Stomach (tissue), 9 donors: ENCODE data around the gene IL4I1. TPM values are rescaled to one million over a fixed set of nuclear protein-coding genes. Genes with fewer than 3 reads are reported as not detected.

ENCODE experiments used
- DNase-seq, 2 donors: peaks; one replicate each; pipeline versions ENCODE4 v3.0.0 to v3.0.0-alpha.2; 2013 to 2019
- H3K27ac ChIP-seq, 5 donors: fragments of 200-600 bp in 4 of 5; sonication (generic) in 4 of 5; one replicate each; pipeline ENCODE4 v1.5.1; 2013 to 2019; ENCODE audit warnings: mild to moderate bottlenecking in 1 of 5, moderate library complexity in 1 of 5
- H3K27me3 ChIP-seq, 3 donors: fragments of 200-600 bp; sonication (generic); one replicate each; pipeline ENCODE4 v1.5.1; 2017 to 2019; ENCODE audit warnings: mixed run types in 1 of 3
- H3K36me3 ChIP-seq, 4 donors: fragments of 200-600 bp; sonication (generic); 1 replicate in 3 of 4; 2 replicates in 1 of 4; pipeline ENCODE4 v1.5.1; 2016 to 2019
- H3K4me1 ChIP-seq, 4 donors: fragments of 200-600 bp; sonication (generic); one replicate each; pipeline ENCODE4 v1.5.1; 2016 to 2019
- H3K4me3 ChIP-seq, 4 donors: fragments of 200-600 bp; sonication (generic) in 3 of 4; one replicate each; pipeline ENCODE4 v1.5.1; 2016 to 2019; ENCODE audit warnings: mild to moderate bottlenecking in 1 of 4
- H3K9me3 ChIP-seq, 4 donors: fragments of 200-600 bp; sonication (generic); one replicate each; pipeline ENCODE4 v1.5.1; 2016 to 2019
- CTCF ChIP-seq, 7 experiments: fragments of 450-650 bp in 4 of 7; fragments of 200-600 bp in 3 of 7; sonication (generic) in 3 of 7; IDR thresholded peaks; one replicate each; pipeline ENCODE4 v1.5.1; 2016 to 2019; ENCODE audit warnings: antibody characterized with exemption in 7 of 7, control low read depth in 2 of 7, mild to moderate bottlenecking in 1 of 7
- EP300 ChIP-seq: sonication (generic); formaldehyde crosslinking; IDR thresholded peaks from one replicate; pipeline ENCODE4 v1.6.1; 2017; ENCODE audit warnings: antibody characterized with exemption
- POLR2A ChIP-seq, 4 donors: fragments of 450-650 bp; IDR thresholded peaks; one replicate each; pipeline ENCODE4 v1.6.1; 2016; ENCODE audit warnings: antibody characterized with exemption in 4 of 4, control low read depth in 2 of 4, mild to moderate bottlenecking in 1 of 4, moderate library complexity in 1 of 4
- POLR2AphosphoS5 ChIP-seq, 3 donors: sonication (generic); formaldehyde crosslinking; IDR thresholded peaks; one replicate each; pipeline ENCODE4 v1.6.1; 2016; ENCODE audit warnings: antibody characterized with exemption in 3 of 3
- WGBS, 5 donors: extraction: QIAGEN DNeasy Blood & Tissue Kit in 3 of 5; methylation state at CpG; one replicate each; pipeline versions ENCODE4 v1.1.5 to v1.1.7; 2013 to 2018; 5-methylcytosine and 5-hydroxymethylcytosine counted together
- intact Hi-C: fragments of 100-400 bp; cut with DNase I; formaldehyde crosslinking; loops from one replicate; pipeline ENCODE4 v1.15.1; 2023; ENCODE audit warnings: low total_unique reads
- polyA plus RNA-seq, 3 donors: library from polyadenylated mRNA; stranded (reverse); fragments of 200-250 nt; gene quantifications; one replicate each; pipeline ENCODE4 v1.2.3, GENCODE V29; 2013
- total RNA-seq, 5 donors: library from RNA; depleted of rRNA; stranded (reverse); fragments of >200 nt; gene quantifications; one replicate each; pipeline versions ENCODE4 v1.1.0 to v1.2.3, GENCODE V29; 2014 to 2016
- donor health status: healthy with polysubstance abuse.
- donor health status: Bipolar disorder and iron deficiency.
- donor health status: healthy.

Gene IL4I1
- total and polyA plus RNA-seq, 8 donors, result 0.45 to 1.1 (median 0.66) TPM; not detected in 2

GRCh38 chr19:49920624-49921363 lies 24.1 kb upstream of the IL4I1 start:
- no peak for TF ChIP-seq EP300
- TF ChIP-seq POLR2AphosphoS5 (IDR thresholded peaks at IDR 0.05), result no peak
- no peak for TF ChIP-seq CTCF (IDR thresholded peaks at IDR 0.05)
- no peak for TF ChIP-seq POLR2A (IDR thresholded peaks at IDR 0.05)
- no peak overlapping the region for H3K4me3 ChIP-seq
- 84 to 87% (median 85%) methylated on average over 24 of the region's 24 CpGs for WGBS, 5 donors
- H3K27ac ChIP-seq, result no peak overlapping the region
- H3K27me3 ChIP-seq, result no peaks in the 10 kb centered on the region
- H3K36me3 ChIP-seq, result peaks cover 19 to 100% (median 76%) of the 10 kb centered on the region in 4 donors
- intact Hi-C loops, result no loop called here
- no peaks in the 10 kb centered on the region for H3K9me3 ChIP-seq
- DNase-seq, result peak in 1 of 2 donors; percentile 60
- peaks cover 0 to 40% (median 13%) of the 10 kb centered on the region in 4 donors for H3K4me1 ChIP-seq

GRCh38 chr19:49918089-49918488 lies 21.4 kb upstream of the IL4I1 start:
- no peaks in the 10 kb centered on the region for H3K27me3 ChIP-seq
- H3K36me3 ChIP-seq, result peaks cover 3 to 100% (median 79%) of the 10 kb centered on the region in 4 donors
- peaks cover 0 to 13% (median 0%) of the 10 kb centered on the region in 4 donors for H3K4me1 ChIP-seq
- no peak overlapping the region for H3K4me3 ChIP-seq
- DNase-seq, result no peak
- no peaks in the 10 kb centered on the region for H3K9me3 ChIP-seq
- intact Hi-C loops, result no loop called here
- TF ChIP-seq CTCF (IDR thresholded peaks at IDR 0.05) (no peak), POLR2A (IDR thresholded peaks at IDR 0.05) (no peak), EP300 (no peak), POLR2AphosphoS5 (IDR thresholded peaks at IDR 0.05) (no peak)
- H3K27ac ChIP-seq, result no peak overlapping the region
- whole genome bisulfite sequencing, 5 donors, result 88 to 98% (median 94%) methylated on average over 8 of the region's 8 CpGs

DNA sequence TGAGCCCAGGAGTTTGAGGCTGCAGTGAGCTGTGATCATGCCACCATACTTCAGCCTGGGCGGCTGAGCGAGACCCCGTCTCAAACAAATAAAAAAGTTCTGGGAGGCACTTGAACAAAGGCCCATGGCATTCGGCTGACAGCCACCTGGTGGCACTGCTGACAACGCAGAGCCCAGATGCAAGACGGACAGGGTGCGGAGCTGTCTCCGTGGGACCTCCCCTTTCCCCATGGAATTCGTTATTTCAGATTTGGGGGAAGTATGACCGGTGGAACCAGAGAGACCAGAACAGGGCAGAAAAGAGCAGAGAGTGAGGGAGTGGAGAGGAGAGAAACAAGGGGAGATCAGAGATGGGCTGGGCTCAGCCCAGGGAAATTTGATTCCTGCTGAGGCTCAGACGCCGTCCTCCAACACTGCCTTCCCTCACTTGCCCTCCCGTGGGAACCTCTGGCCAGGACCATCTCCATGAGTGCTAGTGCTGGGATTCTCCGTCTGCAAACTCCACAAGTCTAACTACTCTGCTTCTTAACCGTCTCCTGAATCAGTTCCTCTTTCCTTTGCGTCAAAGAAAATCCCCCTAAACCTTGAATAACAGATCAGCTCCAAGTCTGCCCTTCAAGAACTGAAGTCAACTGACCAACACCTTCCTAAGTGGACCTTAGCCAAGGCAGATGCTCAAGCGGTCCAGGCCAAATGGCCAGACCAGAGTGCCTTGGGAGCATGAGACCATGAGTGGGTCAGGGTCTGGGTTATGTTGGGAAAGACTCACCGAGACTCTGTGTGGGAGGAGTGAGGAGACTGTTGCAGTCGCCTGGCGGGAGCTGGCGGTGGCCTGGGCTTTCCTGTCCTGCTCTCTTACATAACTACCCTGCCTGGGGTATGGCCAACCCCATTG lies 20.4 kb upstream of the IL4I1 start:
- no peak overlapping the region for H3K27ac ChIP-seq
- 81 to 87% (median 84%) methylated on average over 21 of the region's 21 CpGs for WGBS, 5 donors
- DNase-seq, result peak in 1 of 2 donors; percentile 47

DNA sequence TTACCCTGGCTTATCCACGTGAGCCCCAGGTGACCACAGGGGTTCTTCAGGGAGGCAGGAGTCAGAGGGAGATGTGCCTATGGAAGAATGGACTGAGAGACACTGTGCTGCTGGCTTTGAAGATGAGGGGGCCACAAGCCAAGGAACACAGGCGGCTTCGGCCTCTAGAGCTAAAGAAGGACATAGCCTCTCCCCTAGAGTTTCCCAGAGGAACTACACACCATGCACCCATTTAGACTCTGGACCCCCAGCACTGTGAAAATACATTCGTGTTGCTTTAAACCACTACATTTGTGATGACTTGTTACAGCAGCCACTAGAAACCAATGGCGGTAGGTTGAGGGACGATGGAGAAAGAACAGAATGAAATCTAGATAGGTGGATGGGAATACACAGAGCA lies 18.6 kb upstream of the IL4I1 start:
- H3K27me3 ChIP-seq, result no peaks in the 10 kb centered on the region
- DNase-seq, result no peak
- H3K9me3 ChIP-seq, result no peaks in the 10 kb centered on the region
- no peak overlapping the region for H3K4me3 ChIP-seq
- H3K27ac ChIP-seq, result no peak overlapping the region
- TF ChIP-seq CTCF (IDR thresholded peaks at IDR 0.05) (no peak), POLR2A (IDR thresholded peaks at IDR 0.05) (no peak), POLR2AphosphoS5 (IDR thresholded peaks at IDR 0.05) (no peak), EP300 (no peak)
- peaks cover 0 to 87% (median 65%) of the 10 kb centered on the region in 4 donors for H3K36me3 ChIP-seq
- H3K4me1 ChIP-seq, result peaks cover 0 to 14% (median 6%) of the 10 kb centered on the region in 4 donors
- WGBS, 5 donors, result 96 to 100% (median 99%) methylated on average over 6 of the region's 6 CpGs
- intact Hi-C loops, result no loop called here

More for the DNA sequence above, 20.4 kb upstream of the IL4I1 start:
- intact Hi-C loops, result no loop called here
- Histone ChIP-seq H3K4me3 (no peak overlapping the region), H3K9me3 (no peaks in the 10 kb centered on the region), H3K27me3 (no peaks in the 10 kb centered on the region), H3K4me1 (peaks cover 0 to 3% (median 0%) of the 10 kb centered on the region in 4 donors), H3K36me3 (peaks cover 0 to 98% (median 78%) of the 10 kb centered on the region in 4 donors)
- no peak for TF ChIP-seq EP300
